T-helper 17 cell (primary cell): ENCODE measurements around the gene LMBRD1. TPM values are rescaled to one million over a fixed set of nuclear protein-coding genes. Genes with fewer than 3 reads are reported as not detected.
"Not testable (repeated sequence)": the region's sequence is repeated elsewhere in the genome, so short reads cannot be mapped to it uniquely, and the experiment has no call there.

ENCODE experiments used
- ATAC-seq: fragments of 150-1000 bp; cut with Tn5 transposase; 2 replicates; pipeline ENCODE4 v1.10.0; 2021; ENCODE audit warnings: mild to moderate bottlenecking, moderate library complexity
- DNase-seq, 3 donors: peaks; one replicate each; pipeline versions ENCODE4 v3.0.0 to v3.0.0-alpha.2; 2020 to 2021
- H3K9me3 ChIP-seq: one replicate; pipeline ENCODE4 v1.7.0; 2013; ENCODE audit warnings: low read length, mild to moderate bottlenecking; ENCODE audit not compliant: control insufficient read depth, poor library complexity, severe bottlenecking
- H3K27ac Mint-ChIP-seq: one replicate; pipeline ENCODE4 v1.8.0; 2022; ENCODE audit warnings: mild to moderate bottlenecking, moderate library complexity, mixed read lengths
- H3K27me3 Mint-ChIP-seq: one replicate; pipeline ENCODE4 v1.8.0; 2022; ENCODE audit warnings: mixed read lengths
- H3K36me3 Mint-ChIP-seq: one replicate; pipeline ENCODE4 v1.8.0; 2022; ENCODE audit warnings: low read depth, mixed read lengths
- H3K4me1 Mint-ChIP-seq: one replicate; pipeline ENCODE4 v1.8.0; 2022; ENCODE audit warnings: mild to moderate bottlenecking, mixed read lengths
- H3K4me3 Mint-ChIP-seq: one replicate; pipeline ENCODE4 v1.8.0; 2022; ENCODE audit warnings: mild to moderate bottlenecking, moderate library complexity, mixed read lengths
- total RNA-seq, 4 donors: library from RNA in 2 of 4; stranded (reverse) in 2 of 4; gene quantifications; one replicate each; pipeline ENCODE4 v1.2.3 and lab custom pipeline; 2022 to 2026

Gene LMBRD1
- total RNA-seq, 2 donors from 2014 or later: 36.5 to 45.4 TPM

GRCh38 chr6:69817358-69817757 lies 20.5 kb upstream of the LMBRD1 start:
- H3K4me3 Mint-ChIP-seq: no peak overlapping the region
- DNase-seq (no peak), ATAC-seq (no peak)
- H3K27me3 Mint-ChIP-seq: no peaks in the 10 kb centered on the region
- H3K27ac Mint-ChIP-seq: peak overlapping the region; percentile 94
- H3K36me3 Mint-ChIP-seq: peaks cover 4% of the 10 kb centered on the region
- H3K4me1 Mint-ChIP-seq: peaks cover 34% of the 10 kb centered on the region
- H3K9me3 ChIP-seq: no peaks in the 10 kb centered on the region

GRCh38 chr6:69816569-69816968 lies 19.8 kb upstream of the LMBRD1 start:
- H3K27me3 Mint-ChIP-seq: no peaks in the 10 kb centered on the region
- peak overlapping the region; percentile 94 for H3K27ac Mint-ChIP-seq
- H3K9me3 ChIP-seq: no peaks in the 10 kb centered on the region
- ATAC-seq (peak; percentile 48), DNase-seq (no peak)
- peaks cover 38% of the 10 kb centered on the region for H3K4me1 Mint-ChIP-seq
- peaks cover 4% of the 10 kb centered on the region for H3K36me3 Mint-ChIP-seq
- H3K4me3 Mint-ChIP-seq: peak overlapping the region; percentile 75

DNA sequence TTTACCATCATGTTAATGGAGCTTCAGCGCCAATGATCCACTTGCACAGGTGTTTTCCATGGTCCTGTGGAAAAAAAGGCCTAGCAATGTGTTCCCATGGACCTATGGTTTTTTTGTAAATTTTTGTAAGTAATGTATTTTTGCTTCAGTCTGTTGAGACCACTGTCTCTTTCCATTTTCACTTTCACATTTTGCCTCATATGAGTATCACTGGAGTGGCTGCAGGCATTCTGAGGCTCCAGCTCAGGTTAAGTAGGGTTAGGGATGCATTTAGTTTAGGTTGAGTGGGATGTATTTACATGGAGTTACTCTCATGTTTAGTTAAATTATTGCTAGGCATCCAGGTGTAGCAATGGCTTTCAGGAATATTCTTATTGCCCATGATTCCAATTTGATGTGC lies 19.2 kb upstream of the LMBRD1 start:
- Mint-ChIP-seq H3K4me3 (peak overlapping the region; percentile 85), H3K4me1 (peaks cover 38% of the 10 kb centered on the region)

GRCh38 chr6:69813508-69813907 lies 16.7 kb upstream of the LMBRD1 start:
- Mint-ChIP-seq H3K36me3 (peaks cover 2% of the 10 kb centered on the region), H3K27ac (peak overlapping the region; percentile 94), H3K27me3 (no peaks in the 10 kb centered on the region), H3K4me3 (peak overlapping the region; percentile 81), H3K4me1 (peaks cover 43% of the 10 kb centered on the region)
- ATAC-seq (peak; percentile 72), DNase-seq (no peak)
- no peaks in the 10 kb centered on the region for H3K9me3 ChIP-seq

More for the DNA sequence above, 19.2 kb upstream of the LMBRD1 start:
- Mint-ChIP-seq H3K27ac (peak overlapping the region; percentile 94), H3K27me3 (no peaks in the 10 kb centered on the region), H3K36me3 (peaks cover 4% of the 10 kb centered on the region)
- H3K9me3 ChIP-seq: no peaks in the 10 kb centered on the region
- DNase-seq: no peak
- peak; percentile 54 for ATAC-seq

DNA sequence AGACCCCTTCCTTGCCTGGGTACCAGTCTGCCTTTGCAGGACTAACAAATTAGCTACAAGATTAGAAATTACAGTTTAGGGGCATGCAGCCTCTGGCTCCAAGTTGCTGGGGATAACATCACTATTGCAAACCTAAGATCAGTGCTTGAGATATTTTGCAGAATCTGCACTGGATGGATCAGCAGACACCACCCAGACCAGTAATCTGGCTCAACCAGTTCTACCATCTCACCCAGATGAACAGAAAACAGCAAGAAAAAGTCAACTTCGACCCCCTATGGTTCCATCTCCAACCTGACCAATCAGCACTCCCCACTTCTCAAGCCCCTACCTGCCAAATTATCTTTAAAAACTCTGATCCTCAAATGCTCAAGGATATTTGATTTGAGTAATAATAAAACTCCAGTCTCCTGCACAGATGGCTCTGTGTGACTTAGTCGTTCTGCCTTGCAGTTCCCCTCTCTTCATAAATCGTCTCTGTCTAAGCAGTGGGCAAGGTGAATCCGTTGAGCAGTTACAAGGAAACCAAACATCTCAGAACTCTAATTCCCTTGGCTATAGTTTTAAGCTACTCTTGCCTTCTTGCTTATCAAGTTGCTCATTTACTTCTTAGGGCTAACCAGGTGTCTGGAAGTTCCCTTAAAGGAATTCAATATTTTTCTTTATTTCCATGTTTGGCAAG lies 16.1 kb upstream of the LMBRD1 start:
- Mint-ChIP-seq H3K4me1 (peaks cover 43% of the 10 kb centered on the region), H3K27ac (peak overlapping the region; percentile 94)
- peak; percentile 12 for ATAC-seq

DNA sequence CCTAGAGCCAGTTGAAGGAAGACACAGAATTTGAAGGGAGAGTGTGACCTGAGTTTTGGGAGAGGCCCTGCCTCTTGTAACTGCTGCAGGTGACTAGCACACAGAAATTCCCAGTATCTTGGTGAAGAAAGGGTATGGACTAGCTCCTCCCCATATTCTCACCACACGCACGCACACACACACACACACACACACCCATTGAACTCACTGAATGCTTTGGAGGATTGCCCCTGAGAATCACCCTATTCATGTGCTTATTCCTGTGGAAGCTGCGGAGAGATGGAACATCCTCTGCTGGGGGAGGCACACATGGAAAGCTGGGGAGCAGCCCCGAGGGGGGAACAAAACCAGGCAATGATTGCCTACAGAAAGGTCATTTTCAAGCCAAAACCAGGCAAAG lies 6.2 kb upstream of the LMBRD1 start:
- H3K36me3 Mint-ChIP-seq: peaks cover 2% of the 10 kb centered on the region
- ATAC-seq (no peak), DNase-seq (no peak)
- peaks cover 10% of the 10 kb centered on the region for H3K27me3 Mint-ChIP-seq
- peak overlapping the region; percentile 24 for H3K27ac Mint-ChIP-seq
- peaks cover 2% of the 10 kb centered on the region for H3K4me1 Mint-ChIP-seq
- H3K4me3 Mint-ChIP-seq: no peak overlapping the region
- H3K9me3 ChIP-seq: no peaks in the 10 kb centered on the region

More for the DNA sequence above, 16.1 kb upstream of the LMBRD1 start:
- H3K36me3 Mint-ChIP-seq: no peaks in the 10 kb centered on the region
- peak overlapping the region; percentile 81 for H3K4me3 Mint-ChIP-seq
- no peaks in the 10 kb centered on the region for H3K9me3 ChIP-seq
- DNase-seq: no peak
- no peaks in the 10 kb centered on the region for H3K27me3 Mint-ChIP-seq

GRCh38 chr6:69801711-69802110 lies 4.9 kb upstream of the LMBRD1 start:
- H3K27me3 Mint-ChIP-seq: peaks cover 10% of the 10 kb centered on the region
- H3K9me3 ChIP-seq: no peaks in the 10 kb centered on the region
- ATAC-seq: no peak
- H3K4me3 Mint-ChIP-seq: no peak overlapping the region
- H3K36me3 Mint-ChIP-seq: peaks cover under 1% of the 10 kb centered on the region
- peaks cover 11% of the 10 kb centered on the region for H3K4me1 Mint-ChIP-seq
- no peak for DNase-seq
- H3K27ac Mint-ChIP-seq: no peak overlapping the region

- peaks cover 11% of the 10 kb centered on the region for H3K4me1 Mint-ChIP-seq
- no peak overlapping the region for H3K4me3 Mint-ChIP-seq
- no peaks in the 10 kb centered on the region for H3K36me3 Mint-ChIP-seq
- no peaks in the 10 kb centered on the region for H3K9me3 ChIP-seq
- peaks cover 10% of the 10 kb centered on the region for H3K27me3 Mint-ChIP-seq
- DNase-seq (no peak), ATAC-seq (no peak)
- no peak overlapping the region for H3K27ac Mint-ChIP-seq
Observed at GRCh38 chr6:69801225-69801624, 4.4 kb upstream of the LMBRD1 start.

DNA sequence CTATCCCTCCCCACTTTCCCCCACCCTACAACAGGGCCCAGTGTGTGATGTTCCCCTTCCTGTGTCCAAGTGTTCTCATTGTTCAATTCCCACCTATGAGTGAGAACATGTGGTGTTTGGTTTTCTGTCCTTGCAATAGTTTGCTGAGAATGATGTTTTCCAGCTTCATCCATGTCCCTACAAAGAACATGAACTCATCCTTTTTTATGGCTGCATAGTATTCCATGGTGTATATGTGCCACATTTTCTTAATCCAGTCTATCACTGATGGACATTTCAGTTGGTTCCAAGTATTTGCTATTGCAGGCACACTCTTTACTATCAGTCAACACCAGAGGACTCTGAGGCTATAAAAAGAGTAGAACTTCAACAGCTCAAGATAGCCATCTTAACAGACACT lies 2.0 kb upstream of the LMBRD1 start:
- H3K9me3 ChIP-seq, DNase-seq, ATAC-seq, H3K4me3 Mint-ChIP-seq, H3K27me3 Mint-ChIP-seq, H3K36me3 Mint-ChIP-seq, H3K27ac Mint-ChIP-seq: not testable (repeated sequence)
- H3K4me1 Mint-ChIP-seq: peaks cover 28% of the 10 kb centered on the region

- Mint-ChIP-seq H3K36me3 (peaks cover 3% of the 10 kb centered on the region), H3K4me3 (peak overlapping the region; percentile 97), H3K27ac (peak overlapping the region; percentile 95), H3K27me3 (no peaks in the 10 kb centered on the region), H3K4me1 (peaks cover 44% of the 10 kb centered on the region)
- H3K9me3 ChIP-seq: no peaks in the 10 kb centered on the region
- ATAC-seq: peak; percentile 64
- DNase-seq: peak; percentile 15 to 38 (median 35)
Observed at GRCh38 chr6:69796073-69796641, 653 bp downstream of the LMBRD1 start.

- H3K27me3 Mint-ChIP-seq: no peaks in the 10 kb centered on the region
- peak overlapping the region; percentile 95 for H3K27ac Mint-ChIP-seq
- ATAC-seq: no peak
- H3K9me3 ChIP-seq: no peaks in the 10 kb centered on the region
- peak overlapping the region; percentile 97 for H3K4me3 Mint-ChIP-seq
- peaks cover 44% of the 10 kb centered on the region for H3K4me1 Mint-ChIP-seq
- no peak for DNase-seq
- H3K36me3 Mint-ChIP-seq: peaks cover 3% of the 10 kb centered on the region
Observed at GRCh38 chr6:69795469-69796072, 1.2 kb downstream of the LMBRD1 start.

- Mint-ChIP-seq H3K27ac (no peak overlapping the region), H3K4me1 (peaks cover 47% of the 10 kb centered on the region), H3K36me3 (peaks cover 3% of the 10 kb centered on the region), H3K4me3 (no peak overlapping the region), H3K27me3 (no peaks in the 10 kb centered on the region)
- no peak for DNase-seq
- H3K9me3 ChIP-seq: no peaks in the 10 kb centered on the region
- ATAC-seq: no peak
Observed at GRCh38 chr6:69792292-69792691, 4.5 kb downstream of the LMBRD1 start.

DNA sequence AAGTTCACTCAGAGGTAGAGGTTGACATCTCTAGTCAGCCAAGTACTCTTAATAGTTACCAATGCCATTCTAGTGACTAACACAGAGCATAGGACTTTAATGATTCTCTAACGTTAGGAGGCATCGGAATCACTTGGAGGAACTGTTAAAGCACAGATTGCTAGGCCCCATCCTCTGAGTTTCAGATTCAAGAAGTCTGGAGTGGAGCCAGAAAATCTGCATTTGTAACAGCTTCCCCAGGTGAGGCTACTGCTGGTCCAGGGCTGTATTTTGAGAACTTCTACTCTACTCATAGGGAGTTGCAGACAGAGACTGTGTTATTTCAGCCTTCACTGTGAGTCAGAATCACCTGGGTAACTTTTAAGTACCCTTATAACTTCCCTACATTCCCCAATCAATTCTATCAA lies 5.7 kb downstream of the LMBRD1 start:
- Mint-ChIP-seq H3K4me3 (no peak overlapping the region), H3K36me3 (peaks cover 1% of the 10 kb centered on the region), H3K27me3 (no peaks in the 10 kb centered on the region), H3K27ac (no peak overlapping the region), H3K4me1 (peaks cover 43% of the 10 kb centered on the region)
- H3K9me3 ChIP-seq: no peaks in the 10 kb centered on the region
- no peak for DNase-seq
- ATAC-seq: no peak
